B cell (primary cell): ENCODE data around the gene MAP3K21. TPM values are rescaled to one million over a fixed set of nuclear protein-coding genes. Genes with fewer than 3 reads are reported as not detected.

Experiments used
- ATAC-seq: fragments of 200-7000 bp; cut with Tn5 transposase; one replicate; pipeline ENCODE4 v1.10.0; 2021; ENCODE audit warnings: low read depth, mild to moderate bottlenecking, moderate number of reproducible peaks, moderate library complexity
- CTCF ChIA-PET: fragments of 350-600 bp; sonication (Branson Sonifier 250); formaldehyde crosslinking; loops from one replicate; lab custom pipeline; 2021; ENCODE audit warnings: antibody characterized with exemption, inconsistent platforms; lab: Charles Lee
- POLR2A ChIA-PET: fragments of 350-600 bp; sonication (Branson Sonifier 250); formaldehyde crosslinking; loops from one replicate; lab custom pipeline; 2021; ENCODE audit warnings: antibody characterized with exemption; lab: Charles Lee
- DNase-seq: peaks from one replicate; pipeline ENCODE4 v3.0.0; 2013
- H2AFZ ChIP-seq: 2 replicates; pipeline ENCODE4 v1.6.1; 2012; ENCODE audit warnings: mild to moderate bottlenecking, low read depth, low read length; ENCODE audit not compliant: insufficient read depth, poor library complexity, severe bottlenecking
- H3K27ac ChIP-seq, 2 donors: 1 replicate in 1 of 2; 2 replicates in 1 of 2; pipeline ENCODE4 v1.5.1; 2012 to 2013; ENCODE audit warnings: low read length in 2 of 2, mild to moderate bottlenecking in 2 of 2, moderate library complexity in 1 of 2
- H3K27me3 ChIP-seq, 4 experiments: fragments of 200-600 bp in 1 of 4; sonication (generic) in 1 of 4; replicated peaks in 1 of 4; 1 replicate in 2 of 4; 2 replicates in 2 of 4; pipeline versions ENCODE4 v1.6.1 to v1.7.0; 2013 to 2016; ENCODE audit warnings: low read length in 3 of 4, mild to moderate bottlenecking in 2 of 4, mixed read lengths in 1 of 4, moderate library complexity in 1 of 4; ENCODE audit not compliant: insufficient read depth in 4 of 4, control insufficient read depth in 3 of 4; ENCODE audit errors: control extremely low read depth in 1 of 4
- H3K36me3 ChIP-seq, 2 experiments: replicated peaks in 1 of 2; 1 replicate in 1 of 2; 2 replicates in 1 of 2; pipeline versions ENCODE4 v1.6.1 to v1.7.1; 2013; ENCODE audit warnings: low read length in 1 of 2; ENCODE audit not compliant: insufficient read depth in 2 of 2, control insufficient read depth in 1 of 2; ENCODE audit errors: control extremely low read depth in 1 of 2, extremely low read depth in 1 of 2
- H3K4me1 ChIP-seq, 2 donors: fragments of 200-600 bp in 1 of 2; sonication (generic) in 1 of 2; 1 replicate in 1 of 2; 2 replicates in 1 of 2; pipeline versions ENCODE4 v1.5.1 to v1.6.1; 2013 to 2017; ENCODE audit warnings: low read length in 2 of 2; ENCODE audit not compliant: control insufficient read depth in 2 of 2, insufficient read depth in 2 of 2
- H3K4me2 ChIP-seq: replicated peaks from 2 replicates; pipeline ENCODE3; 2012; ENCODE audit warnings: mild to moderate bottlenecking, low read depth, low read length; ENCODE audit not compliant: poor library complexity, severe bottlenecking
- H3K4me3 ChIP-seq, 5 experiments: fragments of 200-600 bp in 1 of 5; sonication (generic) in 1 of 5; 1 replicate in 3 of 5; 2 replicates in 2 of 5; pipeline versions ENCODE4 v1.5.1 to v1.7.0; 2011 to 2016; ENCODE audit warnings: low read length in 4 of 5, mild to moderate bottlenecking in 4 of 5, low read depth in 2 of 5, control low read depth in 1 of 5, moderate library complexity in 1 of 5; ENCODE audit not compliant: insufficient read depth in 1 of 5; ENCODE audit errors: control extremely low read depth in 1 of 5, extremely low read depth in 1 of 5
- H3K79me2 ChIP-seq: fragments of 200-600 bp; sonication (generic); one replicate; pipeline ENCODE4 v1.6.0; 2016; ENCODE audit warnings: low read length; ENCODE audit not compliant: control insufficient read depth, insufficient read depth
- H3K9ac ChIP-seq: fragments of 200-600 bp; sonication (generic); 2 replicates; pipeline ENCODE4 v1.6.1; 2017; ENCODE audit warnings: mild to moderate bottlenecking, low read length, moderate library complexity
- H3K9me3 ChIP-seq, 3 donors: one replicate each; pipeline versions ENCODE4 v1.6.1 to v1.7.1; 2013; ENCODE audit warnings: low read length in 2 of 3; ENCODE audit not compliant: control insufficient read depth in 2 of 3, insufficient read depth in 1 of 3; ENCODE audit errors: control extremely low read depth in 1 of 3
- H4K20me1 ChIP-seq: 2 replicates; pipeline ENCODE4 v1.6.0; 2012; ENCODE audit warnings: mild to moderate bottlenecking, low read length; ENCODE audit not compliant: insufficient read depth, control insufficient read depth, poor library complexity, severe bottlenecking
- H3K27ac Mint-ChIP-seq: one replicate; pipeline ENCODE4 v1.8.0; 2021; ENCODE audit warnings: mixed read lengths
- H3K27me3 Mint-ChIP-seq: one replicate; pipeline ENCODE4 v1.8.0; 2021; ENCODE audit warnings: mixed read lengths
- H3K4me1 Mint-ChIP-seq: one replicate; pipeline ENCODE4 v1.8.0; 2021; ENCODE audit warnings: mixed read lengths
- H3K4me3 Mint-ChIP-seq: one replicate; pipeline ENCODE4 v1.8.0; 2021; ENCODE audit warnings: mixed read lengths
- H3K9me3 Mint-ChIP-seq: one replicate; pipeline ENCODE4 v1.8.0; 2022; ENCODE audit warnings: mixed read lengths; ENCODE audit not compliant: insufficient read depth
- CTCF ChIP-seq: fragments of 200-600 bp; IDR thresholded peaks from one replicate; pipeline ENCODE4 v1.8.0; 2022; ENCODE audit warnings: antibody characterized with exemption, mild to moderate bottlenecking
- EZH2 ChIP-seq: IDR thresholded peaks from 2 replicates; pipeline ENCODE4 v1.6.1; 2012; ENCODE audit warnings: borderline replicate concordance, low read depth, mild to moderate bottlenecking, moderate library complexity, low read length; ENCODE audit not compliant: insufficient read depth, poor library complexity, severe bottlenecking
- WGBS: methylation state at CpG from one replicate; pipeline ENCODE4 v1.1.5; 2013; ENCODE audit warnings: missing lambda C conversion rate; ENCODE audit not compliant: insufficient coverage; 5-methylcytosine and 5-hydroxymethylcytosine counted together
- intact Hi-C: fragments of 100-400 bp; cut with micrococcal nuclease; formaldehyde crosslinking; loops from one replicate; pipeline ENCODE4 v1.10.0; 2022
- polyA plus RNA-seq: library from polyadenylated mRNA; depleted of rRNA; stranded (reverse); fragments of >200 nt; gene quantifications from 2 replicates; pipeline ENCODE4 v1.2.3, GENCODE V29; 2012
- total RNA-seq, 2 donors: library from RNA; stranded (reverse); fragments of 120-200 nt in 1 of 2; gene quantifications; 1 replicate in 1 of 2; 2 replicates in 1 of 2; pipeline versions ENCODE4 v1.2.3 to v1.2.4, GENCODE V29; 2013 to 2022

Gene MAP3K21
- total and polyA plus RNA-seq, 2 donors (not counting 1 experiment from before 2014, with no cell fraction given), result 1.5 to 3.7 TPM

- no peak overlapping the region for H3K27ac ChIP-seq
- Mint-ChIP-seq H3K4me3 (no peak overlapping the region), H3K27ac (no peak overlapping the region), H3K9me3 (no peaks in the 10 kb centered on the region), H3K4me1 (no peaks in the 10 kb centered on the region), H3K27me3 (peaks cover 42% of the 10 kb centered on the region)
- POLR2A ChIA-PET, result no interaction called here
- WGBS, result 99% methylated on average over 7 of the region's 13 CpGs
- no peak overlapping the region for H2AFZ ChIP-seq
- H3K9me3 ChIP-seq, result no peaks in the 10 kb centered on the region
- no peaks in the 10 kb centered on the region for H3K79me2 ChIP-seq
- H3K4me2 ChIP-seq, result no peak overlapping the region
- peak; percentile 37 for DNase-seq
- TF ChIP-seq EZH2 (no peak), CTCF (peak; percentile 73)
- H4K20me1 ChIP-seq, result no peaks in the 10 kb centered on the region
- H3K27me3 ChIP-seq, result peaks cover 0 to 9% (median 6%) of the 10 kb centered on the region in 4 experiments
- H3K4me3 ChIP-seq, result no peak overlapping the region
- no peak overlapping the region for H3K9ac ChIP-seq
- CTCF ChIA-PET, result interaction anchor here (1.0 to 1.3 kb wide), 3 partner anchors 15 to 671 kb away, joined by 3 to 5 read pairs (median 4); no protein-coding TSS in a partner anchor
- H3K4me1 ChIP-seq, result no peaks in the 10 kb centered on the region
- intact Hi-C loops, result loop anchor here (2.0 to 10.0 kb wide), 2 partner anchors 400 to 670 kb away; no protein-coding TSS in a partner anchor
- peak; percentile 33 for ATAC-seq
- H3K36me3 ChIP-seq, result no peaks in the 10 kb centered on the region
Measured at GRCh38 chr1:233394860-233395717, 67.6 kb downstream of the MAP3K21 start.
